Measurements from ENCODE around the gene GGA1. TPM values are rescaled to one million over a fixed set of nuclear protein-coding genes. Genes with fewer than 3 reads are reported as not detected.

Gene GGA1
- total RNA-seq, 2 experiments from 2014 or later = 59.7 to 62.8 TPM

DNA sequence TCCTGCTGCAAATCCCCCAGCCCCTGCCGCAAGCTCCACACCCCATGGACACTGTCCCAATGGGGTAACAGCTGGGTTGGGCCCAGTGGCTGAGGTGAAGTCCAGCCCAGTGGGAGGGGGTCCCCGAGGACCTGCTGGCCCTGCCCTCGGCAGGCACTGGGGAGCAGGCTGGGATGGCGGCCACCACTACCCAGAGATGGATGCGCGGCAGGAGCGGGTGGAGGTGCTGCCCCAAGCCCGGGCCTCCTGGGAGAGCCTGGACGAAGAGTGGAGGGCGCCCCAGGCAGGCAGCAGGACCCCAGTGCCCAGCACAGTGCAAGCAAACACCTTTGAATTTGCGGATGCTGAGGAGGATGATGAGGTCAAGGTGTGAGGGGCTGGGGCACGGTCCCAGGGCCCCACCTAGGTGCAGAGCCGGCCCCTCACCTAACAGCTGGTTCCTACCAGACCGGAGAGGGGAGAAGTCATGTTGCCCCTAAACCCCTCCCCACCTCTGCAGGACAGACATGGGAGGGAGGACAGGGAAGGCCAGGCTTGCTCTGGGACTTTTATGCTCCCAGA is 40.1 kb upstream of the GGA1 start:
- TF ChIP-seq, protein P1, sequence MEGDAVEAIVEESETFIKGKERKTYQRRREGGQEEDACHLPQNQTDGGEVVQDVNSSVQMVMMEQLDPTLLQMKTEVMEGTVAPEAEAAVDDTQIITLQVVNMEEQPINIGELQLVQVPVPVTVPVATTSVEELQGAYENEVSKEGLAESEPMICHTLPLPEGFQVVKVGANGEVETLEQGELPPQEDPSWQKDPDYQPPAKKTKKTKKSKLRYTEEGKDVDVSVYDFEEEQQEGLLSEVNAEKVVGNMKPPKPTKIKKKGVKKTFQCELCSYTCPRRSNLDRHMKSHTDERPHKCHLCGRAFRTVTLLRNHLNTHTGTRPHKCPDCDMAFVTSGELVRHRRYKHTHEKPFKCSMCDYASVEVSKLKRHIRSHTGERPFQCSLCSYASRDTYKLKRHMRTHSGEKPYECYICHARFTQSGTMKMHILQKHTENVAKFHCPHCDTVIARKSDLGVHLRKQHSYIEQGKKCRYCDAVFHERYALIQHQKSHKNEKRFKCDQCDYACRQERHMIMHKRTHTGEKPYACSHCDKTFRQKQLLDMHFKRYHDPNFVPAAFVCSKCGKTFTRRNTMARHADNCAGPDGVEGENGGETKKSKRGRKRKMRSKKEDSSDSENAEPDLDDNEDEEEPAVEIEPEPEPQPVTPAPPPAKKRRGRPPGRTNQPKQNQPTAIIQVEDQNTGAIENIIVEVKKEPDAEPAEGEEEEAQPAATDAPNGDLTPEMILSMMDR (IDR thresholded peaks at IDR 0.05) = no peak
- peaks cover 7% of the 10 kb centered on the region for H3K27me3 Mint-ChIP-seq
- no peak overlapping the region for H3K27ac Mint-ChIP-seq
- no peak for DNase-seq
- no peaks in the 10 kb centered on the region for H3K36me3 Mint-ChIP-seq (ENCODE audit: low read depth)
- ChIA-PET CTCF (interaction anchor here (1.0 to 15.7 kb wide), 7 partner anchors 10 to 253 kb away, joined by 5 to 501 read pairs (median 40); partner anchors contain the start of gene LGALS2), POLR2A (interaction anchor here (0.8 to 1.7 kb wide), 2 partner anchors 19 to 84 kb away, joined by 5 to 6 read pairs; no protein-coding TSS in a partner anchor)
- intact Hi-C loops (cut with micrococcal nuclease) = loop anchor here (10.0 kb wide), 1 partner anchor 254 kb away; no protein-coding TSS in a partner anchor
- H3K4me3 Mint-ChIP-seq = no peak overlapping the region
- no peak for ATAC-seq
- H3K9me3 Mint-ChIP-seq = no peaks in the 10 kb centered on the region
- peaks cover 20% of the 10 kb centered on the region for H3K4me1 Mint-ChIP-seq (ENCODE audit: low read depth)

DNA sequence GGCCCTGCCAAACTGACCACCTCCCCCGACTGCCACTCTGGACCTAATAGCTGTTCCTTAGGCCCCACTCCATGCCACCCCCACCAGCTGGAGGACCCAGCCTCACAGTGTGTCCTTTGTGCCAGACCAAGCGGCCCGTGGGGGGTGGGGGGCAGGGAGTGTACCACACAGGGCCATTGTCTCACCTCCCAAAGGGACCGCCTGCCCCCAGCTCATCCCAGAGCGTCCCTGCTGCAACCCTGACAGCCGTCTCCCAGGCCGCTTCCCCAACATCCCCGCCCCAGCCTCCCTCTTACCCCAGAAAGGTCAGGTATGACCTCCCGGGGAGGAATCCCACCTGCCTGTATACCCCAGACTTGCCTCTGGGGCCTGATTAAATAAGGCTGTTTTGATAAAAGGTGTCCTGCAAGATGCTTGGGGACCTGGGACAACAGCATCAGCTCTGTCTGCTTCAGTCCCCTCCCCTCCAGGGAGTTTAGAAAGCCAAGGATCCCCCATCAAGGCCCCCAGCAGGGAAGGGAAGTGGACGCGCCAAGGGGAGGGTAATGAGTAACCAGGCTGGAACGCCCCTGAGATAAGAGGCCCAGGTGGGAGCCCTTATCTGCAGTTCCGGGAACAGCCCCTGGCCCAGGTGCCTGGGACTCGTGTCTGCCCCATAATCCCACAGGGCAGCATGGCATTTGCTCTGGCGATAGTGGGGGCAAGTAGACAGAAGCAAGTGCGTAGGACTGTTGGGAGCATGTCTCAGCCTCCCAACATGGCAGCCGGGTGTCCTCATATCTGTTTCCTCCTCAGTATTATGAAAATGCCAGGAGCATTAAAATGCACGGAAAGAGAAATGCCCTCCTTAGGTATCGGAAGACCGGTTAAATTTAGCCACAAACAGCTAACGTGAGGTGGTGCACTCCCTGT is 39.4 kb upstream of the GGA1 start:
- Mint-ChIP-seq H3K4me1 (ENCODE audit: low read depth) (peaks cover 18% of the 10 kb centered on the region), H3K9me3 (no peaks in the 10 kb centered on the region), H3K27ac (no peak overlapping the region), H3K4me3 (no peak overlapping the region), H3K27me3 (peaks cover 2% of the 10 kb centered on the region), H3K36me3 (ENCODE audit: low read depth) (no peaks in the 10 kb centered on the region)
- CTCF ChIA-PET = interaction anchor here (1.0 to 15.7 kb wide), 6 partner anchors 8 to 253 kb away, joined by 7 to 501 read pairs (median 38); partner anchors contain the start of gene LGALS2
- TF ChIP-seq, protein P1 (IDR thresholded peaks at IDR 0.05) = no peak
- DNase-seq (no peak), ATAC-seq (no peak)
- intact Hi-C loops (cut with micrococcal nuclease) = loop anchor here (10.0 kb wide), 1 partner anchor 254 kb away; no protein-coding TSS in a partner anchor
- POLR2A ChIA-PET = interaction anchor here (0.8 to 1.9 kb wide), 2 partner anchors 12 to 19 kb away, joined by 5 to 6 read pairs; no protein-coding TSS in a partner anchor

DNA sequence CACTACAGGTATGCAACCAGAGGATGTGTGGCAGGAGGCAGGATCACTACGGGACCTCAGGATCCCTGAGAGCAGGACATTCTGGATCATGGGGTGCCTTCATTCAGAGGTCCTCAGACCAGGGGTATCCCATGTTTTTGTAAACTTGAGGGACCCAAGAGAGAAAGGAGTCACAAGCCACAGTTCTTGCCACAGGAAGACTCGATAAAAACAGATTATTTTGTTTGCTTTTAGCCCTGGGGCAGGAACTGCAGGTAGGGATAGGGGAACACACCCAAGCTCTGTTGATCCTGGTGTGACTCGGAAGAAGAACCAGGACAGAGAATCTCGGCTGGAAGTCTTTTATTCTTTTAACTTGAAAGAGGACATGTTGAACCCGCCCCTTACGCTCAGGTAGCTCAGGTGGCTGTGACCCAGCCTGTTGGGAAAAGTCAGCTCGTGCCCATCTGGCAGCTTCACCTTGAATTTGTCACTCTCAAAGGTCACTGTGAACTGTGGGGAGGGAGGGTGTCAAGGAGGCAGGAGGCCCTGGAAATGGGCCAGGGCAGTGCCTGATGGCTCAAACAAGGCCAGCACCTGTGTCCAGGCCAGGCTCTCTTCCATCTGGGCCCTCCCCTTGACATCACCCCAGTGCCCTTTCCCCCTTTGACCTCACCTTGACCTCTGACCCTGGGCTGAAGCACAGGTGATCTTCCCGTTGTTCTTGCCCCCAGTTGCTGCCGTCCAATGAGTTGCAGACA is 38.5 kb upstream of the GGA1 start:
- ChIA-PET POLR2A (interaction anchor here (1.9 kb wide), 1 partner anchor 12 kb away, joined by 6 read pairs; no protein-coding TSS in a partner anchor), CTCF (interaction anchor here (0.9 to 15.7 kb wide), 6 partner anchors 8 to 98 kb away, joined by 3 to 501 read pairs (median 21); no protein-coding TSS in a partner anchor)
- no peak overlapping the region for H3K4me3 Mint-ChIP-seq
- ATAC-seq (no peak), DNase-seq (no peak)
- peaks cover 18% of the 10 kb centered on the region for H3K4me1 Mint-ChIP-seq (ENCODE audit: low read depth)
- peaks cover 2% of the 10 kb centered on the region for H3K27me3 Mint-ChIP-seq
- no peak overlapping the region for H3K27ac Mint-ChIP-seq
- TF ChIP-seq, protein P1 (IDR thresholded peaks at IDR 0.05) = no peak
- intact Hi-C loops (cut with micrococcal nuclease) = loop anchor here (10.0 kb wide), 1 partner anchor 255 kb away; no protein-coding TSS in a partner anchor
- no peaks in the 10 kb centered on the region for H3K9me3 Mint-ChIP-seq
- H3K36me3 Mint-ChIP-seq (ENCODE audit: low read depth) = no peaks in the 10 kb centered on the region

DNA sequence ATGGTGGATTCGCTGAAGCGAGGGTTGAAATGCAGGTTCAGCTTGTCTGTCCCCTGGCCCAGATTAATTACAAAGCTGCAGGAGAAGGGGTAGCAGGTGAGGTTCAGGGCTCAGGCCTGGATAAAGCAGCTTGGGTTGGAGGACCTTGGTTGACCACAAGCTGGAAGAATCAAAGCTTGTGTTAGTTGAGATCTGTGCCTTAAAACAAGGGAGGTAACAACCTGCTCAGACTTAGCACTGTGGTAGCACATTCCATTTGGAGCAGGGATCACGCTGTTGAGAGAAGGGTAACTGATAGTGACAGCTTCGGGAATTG is 38.0 kb upstream of the GGA1 start:
- ChIA-PET POLR2A (interaction anchor here (1.9 kb wide), 1 partner anchor 13 kb away, joined by 6 read pairs; no protein-coding TSS in a partner anchor), CTCF (interaction anchor here (0.9 to 15.7 kb wide), 6 partner anchors 9 to 98 kb away, joined by 3 to 501 read pairs (median 21); no protein-coding TSS in a partner anchor)
- Mint-ChIP-seq H3K27me3 (peaks cover 2% of the 10 kb centered on the region), H3K36me3 (ENCODE audit: low read depth) (no peaks in the 10 kb centered on the region), H3K27ac (no peak overlapping the region), H3K4me1 (ENCODE audit: low read depth) (peaks cover 18% of the 10 kb centered on the region), H3K4me3 (no peak overlapping the region), H3K9me3 (no peaks in the 10 kb centered on the region)
- TF ChIP-seq, protein P1 (IDR thresholded peaks at IDR 0.05) = no peak
- ATAC-seq (no peak), DNase-seq (no peak)
- intact Hi-C loops (cut with micrococcal nuclease) = no loop called here
